ENCODE results near the gene TAF11. TPM values are rescaled to one million over a fixed set of nuclear protein-coding genes. Genes with fewer than 3 reads are reported as not detected.
"Not testable (repeated sequence)": the region's sequence is repeated elsewhere in the genome, so short reads cannot be mapped to it uniquely, and the experiment has no call there.

Gene TAF11
- total RNA-seq: 10 to 100 TPM; 32.8 to 38.9 TPM

GRCh38 chr6:34887753-34888513, at the start of gene TAF11:
Gene TAF11 (minus strand): TSS chr6:34888042. CDS start chr6:34887957, 85 bp downstream.
- Mint-ChIP-seq H3K9me3 (peaks cover 2% of the 10 kb centered on the region), H3K27me3 (no peaks in the 10 kb centered on the region), H3K4me1 (ENCODE audit: low read depth in 2 of 2) (peaks cover 45% of the 10 kb centered on the region in 2 donors), H3K36me3 (peaks cover 17% of the 10 kb centered on the region), H3K4me3 (peak within 1 kb of the TSS; percentile 100), H3K27ac (peak within 1 kb of the TSS; percentile 98 to 100)
- DNase-seq (ENCODE audit: low spot score): peak; percentile 92
- ATAC-seq: peak; percentile 89 to 93

- DNase-seq (ENCODE audit: low spot score): no peak
- no peak for ATAC-seq
- H3K4me3 Mint-ChIP-seq: no peak overlapping the region
- H3K9me3 Mint-ChIP-seq: no peaks in the 10 kb centered on the region
- no peaks in the 10 kb centered on the region for H3K36me3 Mint-ChIP-seq
- H3K27ac Mint-ChIP-seq: no peak overlapping the region
- no peaks in the 10 kb centered on the region for H3K27me3 Mint-ChIP-seq
- H3K4me1 Mint-ChIP-seq (ENCODE audit: low read depth in 2 of 2): peaks cover 4 to 5% of the 10 kb centered on the region in 2 donors
Measured at GRCh38 chr6:34934516-34934915, 46.7 kb upstream of the TAF11 start.

GRCh38 chr6:34932202-34932601, 44.4 kb upstream of the TAF11 start:
- not testable (repeated sequence) for H3K4me1 Mint-ChIP-seq (ENCODE audit: low read depth in 2 of 2); H3K27me3 Mint-ChIP-seq; H3K9me3 Mint-ChIP-seq; H3K4me3 Mint-ChIP-seq; H3K27ac Mint-ChIP-seq; ATAC-seq; DNase-seq (ENCODE audit: low spot score); H3K36me3 Mint-ChIP-seq

GRCh38 chr6:34930221-34930620, 42.4 kb upstream of the TAF11 start:
- ATAC-seq: no peak
- DNase-seq (ENCODE audit: low spot score): no peak
- Mint-ChIP-seq H3K27ac (no peak overlapping the region), H3K9me3 (no peaks in the 10 kb centered on the region), H3K4me1 (ENCODE audit: low read depth in 2 of 2) (peaks cover 5 to 7% of the 10 kb centered on the region in 2 donors), H3K4me3 (no peak overlapping the region), H3K36me3 (no peaks in the 10 kb centered on the region), H3K27me3 (no peaks in the 10 kb centered on the region)

- no peak for ATAC-seq
- no peaks in the 10 kb centered on the region for H3K27me3 Mint-ChIP-seq
- H3K4me3 Mint-ChIP-seq: no peak overlapping the region
- H3K27ac Mint-ChIP-seq: no peak overlapping the region
- H3K9me3 Mint-ChIP-seq: no peaks in the 10 kb centered on the region
- no peak for DNase-seq (ENCODE audit: low spot score)
- no peaks in the 10 kb centered on the region for H3K36me3 Mint-ChIP-seq
- peaks cover 5 to 7% of the 10 kb centered on the region in 2 donors for H3K4me1 Mint-ChIP-seq (ENCODE audit: low read depth in 2 of 2)
Measured at GRCh38 chr6:34929241-34929978, 41.6 kb upstream of the TAF11 start.

DNA sequence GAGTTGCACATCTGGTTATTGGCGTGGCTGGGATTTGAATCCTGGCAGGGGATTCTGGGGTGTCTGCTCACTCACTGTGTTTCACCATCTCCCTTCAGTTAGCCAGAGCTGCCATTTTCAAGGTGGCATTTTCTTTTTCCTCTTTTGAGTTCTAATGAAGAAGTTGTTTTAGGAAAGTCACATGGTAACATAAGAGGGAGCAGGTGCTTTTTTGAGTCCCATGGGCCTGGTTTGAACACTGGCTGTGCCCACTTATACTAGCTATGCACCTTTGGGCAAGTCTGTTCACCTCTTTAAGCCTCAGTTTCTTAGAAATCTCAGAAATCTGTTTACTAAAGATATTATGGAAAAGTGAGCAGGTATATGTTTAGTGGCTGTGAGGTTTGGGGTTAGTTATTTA, 40.9 kb upstream of the TAF11 start:
- Mint-ChIP-seq H3K4me1 (ENCODE audit: low read depth in 2 of 2) (peaks cover 8 to 11% of the 10 kb centered on the region in 2 donors), H3K36me3 (no peaks in the 10 kb centered on the region), H3K9me3 (no peaks in the 10 kb centered on the region), H3K27me3 (no peaks in the 10 kb centered on the region), H3K4me3 (no peak overlapping the region), H3K27ac (no peak overlapping the region)
- ATAC-seq (no peak), DNase-seq (ENCODE audit: low spot score) (no peak)

- ATAC-seq: no peak
- Mint-ChIP-seq H3K27me3 (no peaks in the 10 kb centered on the region), H3K36me3 (no peaks in the 10 kb centered on the region), H3K4me3 (no peak overlapping the region), H3K9me3 (no peaks in the 10 kb centered on the region), H3K27ac (no peak overlapping the region), H3K4me1 (ENCODE audit: low read depth in 2 of 2) (peaks cover 12 to 14% of the 10 kb centered on the region in 2 donors)
- no peak for DNase-seq (ENCODE audit: low spot score)
Measured at GRCh38 chr6:34928220-34928619, 40.4 kb upstream of the TAF11 start.

GRCh38 chr6:34926655-34927054, 38.8 kb upstream of the TAF11 start:
- ATAC-seq: peak in 1 of 2 donors; percentile 52
- no peaks in the 10 kb centered on the region for H3K27me3 Mint-ChIP-seq
- no peak overlapping the region for H3K4me3 Mint-ChIP-seq
- no peak overlapping the region for H3K27ac Mint-ChIP-seq
- DNase-seq (ENCODE audit: low spot score): no peak
- no peaks in the 10 kb centered on the region for H3K9me3 Mint-ChIP-seq
- no peaks in the 10 kb centered on the region for H3K36me3 Mint-ChIP-seq
- peaks cover 12 to 14% of the 10 kb centered on the region in 2 donors for H3K4me1 Mint-ChIP-seq (ENCODE audit: low read depth in 2 of 2)

DNA sequence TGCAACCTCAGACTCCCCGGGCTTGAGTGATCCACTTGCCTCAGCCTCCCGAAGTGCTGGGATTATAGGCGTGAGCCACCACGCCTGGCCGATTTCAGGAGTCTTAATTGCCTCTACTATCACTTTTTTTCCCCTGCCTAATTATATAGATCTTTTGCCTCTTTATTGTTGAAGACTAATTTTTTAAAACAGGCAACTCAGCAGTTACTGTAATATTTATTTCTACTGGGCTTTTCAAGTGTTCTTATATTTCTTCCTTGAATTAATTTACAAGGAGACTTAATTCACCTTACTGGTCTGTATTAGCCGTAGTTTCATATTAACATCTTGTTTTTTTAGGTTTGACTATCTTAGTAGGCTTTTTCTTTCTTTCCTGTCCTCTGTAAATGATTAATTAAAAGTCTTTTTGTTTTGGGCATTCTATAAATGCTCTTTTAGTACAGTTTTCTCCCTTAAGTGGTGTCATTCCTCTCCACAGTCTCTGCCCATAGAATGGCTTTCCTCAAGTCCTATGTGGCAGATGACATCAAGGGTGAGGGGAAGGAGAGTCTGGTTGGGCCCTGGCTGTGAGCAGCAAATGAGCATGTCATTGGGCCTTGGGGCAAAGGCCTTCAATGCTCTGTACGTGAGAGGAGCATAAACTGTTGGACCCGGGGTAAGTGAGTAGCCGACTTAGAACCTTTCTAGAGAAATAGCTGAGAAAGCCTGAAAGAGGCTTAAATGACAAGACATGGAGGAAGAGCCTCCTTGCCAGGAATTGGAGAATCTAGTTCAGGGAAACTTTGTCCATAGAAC, 37.2 kb upstream of the TAF11 start:
- H3K27me3 Mint-ChIP-seq: no peaks in the 10 kb centered on the region
- no peaks in the 10 kb centered on the region for H3K36me3 Mint-ChIP-seq
- no peaks in the 10 kb centered on the region for H3K9me3 Mint-ChIP-seq
- H3K27ac Mint-ChIP-seq: no peak overlapping the region
- ATAC-seq: no peak
- H3K4me1 Mint-ChIP-seq (ENCODE audit: low read depth in 2 of 2): peaks cover 13 to 14% of the 10 kb centered on the region in 2 donors
- H3K4me3 Mint-ChIP-seq: no peak overlapping the region
- no peak for DNase-seq (ENCODE audit: low spot score)

GRCh38 chr6:34922177-34922663, 34.4 kb upstream of the TAF11 start:
- no peak for DNase-seq (ENCODE audit: low spot score)
- peaks cover 20% of the 10 kb centered on the region in 2 donors for H3K4me1 Mint-ChIP-seq (ENCODE audit: low read depth in 2 of 2)
- no peak overlapping the region for H3K27ac Mint-ChIP-seq
- no peaks in the 10 kb centered on the region for H3K27me3 Mint-ChIP-seq
- no peak overlapping the region for H3K4me3 Mint-ChIP-seq
- no peaks in the 10 kb centered on the region for H3K36me3 Mint-ChIP-seq
- H3K9me3 Mint-ChIP-seq: no peaks in the 10 kb centered on the region
- no peak for ATAC-seq

- H3K27ac Mint-ChIP-seq: peak overlapping the region in 1 of 2 donors; percentile 35
- DNase-seq (ENCODE audit: low spot score) (no peak), ATAC-seq (no peak)
- H3K4me1 Mint-ChIP-seq (ENCODE audit: low read depth in 2 of 2): peaks cover 17 to 20% of the 10 kb centered on the region in 2 donors
- no peaks in the 10 kb centered on the region for H3K27me3 Mint-ChIP-seq
- no peak overlapping the region for H3K4me3 Mint-ChIP-seq
- no peaks in the 10 kb centered on the region for H3K9me3 Mint-ChIP-seq
- no peaks in the 10 kb centered on the region for H3K36me3 Mint-ChIP-seq
Measured at GRCh38 chr6:34920097-34920496, 32.3 kb upstream of the TAF11 start.

DNA sequence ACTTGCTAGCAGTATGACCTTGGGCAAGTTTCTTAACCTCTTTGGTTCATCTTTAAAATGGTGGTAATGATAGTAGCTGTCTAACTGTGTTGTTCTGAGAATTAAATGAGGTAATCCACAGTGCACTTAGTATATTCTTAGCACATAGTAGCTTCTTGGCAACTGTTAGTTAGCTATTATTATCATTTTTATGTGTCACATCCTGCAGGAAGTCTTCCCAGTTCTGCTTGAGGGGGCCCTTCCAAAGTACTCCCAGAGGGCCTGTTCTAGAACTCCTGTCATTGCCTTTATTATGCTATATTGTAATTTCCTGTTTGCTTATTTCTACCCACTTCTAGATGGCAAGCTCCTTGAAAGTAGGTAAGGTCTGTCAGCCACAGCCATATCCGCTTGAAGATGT, 31.8 kb upstream of the TAF11 start:
- H3K4me1 Mint-ChIP-seq (ENCODE audit: low read depth in 2 of 2): peaks cover 17 to 20% of the 10 kb centered on the region in 2 donors
- H3K36me3 Mint-ChIP-seq: no peaks in the 10 kb centered on the region
- H3K27me3 Mint-ChIP-seq: no peaks in the 10 kb centered on the region
- no peak overlapping the region for H3K27ac Mint-ChIP-seq
- no peak for ATAC-seq
- no peak overlapping the region for H3K4me3 Mint-ChIP-seq
- no peaks in the 10 kb centered on the region for H3K9me3 Mint-ChIP-seq
- DNase-seq (ENCODE audit: low spot score): no peak

- Mint-ChIP-seq H3K36me3 (no peaks in the 10 kb centered on the region), H3K9me3 (no peaks in the 10 kb centered on the region), H3K27ac (no peak overlapping the region), H3K4me1 (ENCODE audit: low read depth in 2 of 2) (peaks cover 14 to 18% of the 10 kb centered on the region in 2 donors), H3K4me3 (no peak overlapping the region), H3K27me3 (no peaks in the 10 kb centered on the region)
- no peak for DNase-seq (ENCODE audit: low spot score)
- ATAC-seq: no peak
Measured at GRCh38 chr6:34917626-34918285, 29.9 kb upstream of the TAF11 start.
